ENCODE measurements around the gene STARD8. TPM values are rescaled to one million over a fixed set of nuclear protein-coding genes. Genes with fewer than 3 reads are reported as not detected.

The STARD8 gene
- total RNA-seq, 4 donors from 2014 or later = 14.0 to 25.4 (median 14.9) TPM

DNA sequence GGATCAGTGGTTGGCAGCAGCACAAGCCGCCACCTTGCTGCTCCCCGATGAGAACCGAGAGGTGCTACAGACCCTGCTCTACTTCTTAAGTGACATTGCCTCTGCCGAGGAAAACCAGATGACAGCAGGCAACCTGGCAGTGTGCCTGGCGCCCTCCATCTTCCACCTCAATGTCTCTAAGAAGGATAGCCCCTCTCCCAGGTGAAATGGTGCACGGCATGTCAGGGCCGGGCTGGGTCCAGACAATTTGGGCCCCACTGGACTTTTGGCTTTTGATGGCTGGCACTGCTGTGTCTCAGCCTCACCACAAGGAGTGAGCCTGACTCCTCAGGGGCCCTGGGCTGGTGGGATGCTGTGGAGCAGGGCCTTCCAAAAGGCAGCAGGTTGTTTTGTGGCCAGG, 74.1 kb downstream of the STARD8 start:
- TF ChIP-seq, protein P1, sequence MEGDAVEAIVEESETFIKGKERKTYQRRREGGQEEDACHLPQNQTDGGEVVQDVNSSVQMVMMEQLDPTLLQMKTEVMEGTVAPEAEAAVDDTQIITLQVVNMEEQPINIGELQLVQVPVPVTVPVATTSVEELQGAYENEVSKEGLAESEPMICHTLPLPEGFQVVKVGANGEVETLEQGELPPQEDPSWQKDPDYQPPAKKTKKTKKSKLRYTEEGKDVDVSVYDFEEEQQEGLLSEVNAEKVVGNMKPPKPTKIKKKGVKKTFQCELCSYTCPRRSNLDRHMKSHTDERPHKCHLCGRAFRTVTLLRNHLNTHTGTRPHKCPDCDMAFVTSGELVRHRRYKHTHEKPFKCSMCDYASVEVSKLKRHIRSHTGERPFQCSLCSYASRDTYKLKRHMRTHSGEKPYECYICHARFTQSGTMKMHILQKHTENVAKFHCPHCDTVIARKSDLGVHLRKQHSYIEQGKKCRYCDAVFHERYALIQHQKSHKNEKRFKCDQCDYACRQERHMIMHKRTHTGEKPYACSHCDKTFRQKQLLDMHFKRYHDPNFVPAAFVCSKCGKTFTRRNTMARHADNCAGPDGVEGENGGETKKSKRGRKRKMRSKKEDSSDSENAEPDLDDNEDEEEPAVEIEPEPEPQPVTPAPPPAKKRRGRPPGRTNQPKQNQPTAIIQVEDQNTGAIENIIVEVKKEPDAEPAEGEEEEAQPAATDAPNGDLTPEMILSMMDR (IDR thresholded peaks at IDR 0.05; ENCODE audit: low read depth) = no peak

DNA sequence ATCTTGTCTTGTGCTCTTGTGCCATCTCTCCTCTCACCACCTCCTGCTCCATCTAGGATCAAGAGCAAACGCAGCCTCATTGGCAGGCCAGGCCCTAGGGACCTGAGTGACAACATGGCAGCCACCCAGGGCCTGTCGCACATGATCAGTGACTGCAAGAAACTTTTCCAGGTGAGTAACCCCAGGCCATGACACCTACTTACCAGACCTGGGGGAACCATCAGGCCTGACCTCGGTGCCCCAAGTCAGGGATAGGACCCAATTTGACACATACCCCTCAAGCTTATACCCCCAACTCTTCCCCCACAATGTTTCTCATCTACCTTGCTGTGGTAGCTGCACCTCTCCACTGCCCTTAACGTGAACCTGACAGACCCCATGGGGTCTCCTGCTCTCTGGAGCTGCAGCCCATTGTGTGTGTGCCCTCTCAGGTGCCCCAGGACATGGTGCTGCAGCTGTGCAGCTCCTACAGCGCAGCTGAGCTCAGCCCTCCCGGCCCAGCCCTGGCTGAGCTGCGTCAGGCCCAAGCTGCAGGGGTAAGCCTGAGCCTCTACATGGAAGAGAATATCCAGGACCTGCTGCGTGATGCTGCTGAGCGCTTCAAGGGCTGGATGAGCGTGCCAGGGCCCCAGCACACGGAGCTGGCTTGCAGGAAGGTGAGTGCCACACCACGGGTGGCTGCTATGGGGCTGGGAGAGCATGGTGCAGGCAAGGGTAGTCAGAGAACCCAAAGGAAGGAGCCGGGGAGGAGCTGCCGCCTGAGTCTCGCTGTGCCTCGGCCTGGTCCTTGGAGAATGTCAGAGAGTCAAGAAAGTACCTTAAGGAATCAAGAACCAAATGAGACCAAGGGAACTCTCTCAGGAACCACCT, 74.8 kb downstream of the STARD8 start:
- TF ChIP-seq, protein P1 (IDR thresholded peaks at IDR 0.05; ENCODE audit: low read depth) = no peak

DNA sequence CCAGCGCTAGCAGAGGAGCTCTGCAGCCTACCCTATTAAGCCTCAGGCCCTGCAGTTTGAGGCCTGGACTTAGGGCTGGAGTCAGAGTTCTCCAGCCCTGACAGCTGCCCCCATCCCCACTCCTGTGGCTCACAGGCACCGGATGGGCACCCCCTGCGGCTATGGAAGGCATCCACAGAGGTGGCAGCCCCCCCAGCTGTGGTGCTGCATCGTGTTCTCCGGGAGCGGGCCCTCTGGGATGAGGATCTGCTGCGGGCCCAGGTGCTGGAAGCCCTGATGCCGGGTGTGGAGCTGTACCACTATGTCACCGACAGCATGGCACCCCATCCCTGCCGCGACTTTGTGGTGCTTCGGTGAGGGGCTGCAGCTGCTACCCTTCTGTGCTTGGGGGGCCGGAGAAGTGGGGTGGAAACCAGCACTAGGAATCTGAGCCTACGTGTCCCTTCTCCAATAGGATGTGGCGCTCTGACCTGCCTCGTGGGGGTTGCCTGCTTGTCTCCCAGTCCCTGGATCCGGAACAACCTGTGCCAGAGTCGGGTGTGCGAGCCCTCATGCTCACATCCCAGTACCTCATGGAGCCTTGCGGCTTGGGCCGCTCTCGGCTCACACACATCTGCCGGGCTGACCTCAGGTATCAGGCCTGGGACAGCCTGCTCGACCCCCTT, 76.2 kb downstream of the STARD8 start:
- TF ChIP-seq, protein P1 (IDR thresholded peaks at IDR 0.05; ENCODE audit: low read depth) = no peak

DNA sequence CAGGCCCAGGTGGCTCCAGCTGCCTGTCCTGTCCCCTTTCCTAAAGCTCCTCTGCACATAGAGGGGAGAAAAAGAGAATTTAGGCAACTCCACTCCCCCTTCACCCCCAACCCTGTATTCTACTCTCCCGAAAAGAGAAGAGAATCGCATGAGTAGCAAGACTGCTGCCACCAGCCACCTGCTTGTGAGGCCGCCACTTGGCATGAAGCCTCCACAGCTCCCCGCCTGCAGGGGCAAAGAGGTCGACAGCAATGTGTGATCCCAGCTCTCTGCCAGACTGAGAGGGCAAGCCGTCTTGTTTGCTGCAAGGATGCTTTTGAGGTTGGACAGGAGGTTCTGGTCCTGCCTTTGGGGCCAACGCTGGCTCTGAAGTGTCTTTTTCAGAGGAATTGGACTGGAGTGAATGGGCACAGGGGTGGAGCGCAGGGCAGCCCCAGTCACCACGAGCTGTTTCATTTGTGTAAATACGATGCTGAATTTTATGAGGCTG, 77.1 kb downstream of the STARD8 start:
- TF ChIP-seq, protein P1 (IDR thresholded peaks at IDR 0.05; ENCODE audit: low read depth) = no peak

DNA sequence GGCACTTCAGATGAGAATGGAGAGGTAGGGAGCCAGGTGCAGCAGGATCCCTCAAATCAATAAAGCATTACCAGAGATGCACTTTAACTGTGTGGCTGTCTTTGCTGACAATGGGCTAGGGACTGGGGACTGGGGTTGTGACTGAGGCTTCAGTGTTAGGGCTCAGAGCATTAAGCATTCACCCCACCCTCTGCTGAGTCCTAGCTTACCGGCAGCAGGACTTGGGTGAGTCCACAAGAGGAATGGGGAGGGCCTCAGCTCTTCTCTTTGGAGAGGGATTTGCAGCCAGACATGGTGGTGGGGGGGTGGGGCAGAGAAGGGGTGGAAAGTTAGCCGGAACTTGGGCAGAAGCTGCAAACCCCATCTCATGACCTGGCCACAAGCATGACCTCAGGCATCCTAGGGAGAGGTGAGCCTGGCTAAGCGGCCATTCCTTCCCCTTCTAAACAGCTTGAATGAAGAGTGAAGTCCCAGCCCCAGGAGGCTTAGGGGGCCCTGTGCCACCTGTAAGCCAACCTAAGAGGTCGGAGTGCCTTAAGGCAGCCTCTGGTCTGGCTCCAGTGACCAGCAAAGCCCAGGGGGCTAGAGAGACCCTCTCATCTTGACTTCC, 78.4 kb downstream of the STARD8 start:
- TF ChIP-seq, protein P1 (IDR thresholded peaks at IDR 0.05; ENCODE audit: low read depth) = no peak

DNA sequence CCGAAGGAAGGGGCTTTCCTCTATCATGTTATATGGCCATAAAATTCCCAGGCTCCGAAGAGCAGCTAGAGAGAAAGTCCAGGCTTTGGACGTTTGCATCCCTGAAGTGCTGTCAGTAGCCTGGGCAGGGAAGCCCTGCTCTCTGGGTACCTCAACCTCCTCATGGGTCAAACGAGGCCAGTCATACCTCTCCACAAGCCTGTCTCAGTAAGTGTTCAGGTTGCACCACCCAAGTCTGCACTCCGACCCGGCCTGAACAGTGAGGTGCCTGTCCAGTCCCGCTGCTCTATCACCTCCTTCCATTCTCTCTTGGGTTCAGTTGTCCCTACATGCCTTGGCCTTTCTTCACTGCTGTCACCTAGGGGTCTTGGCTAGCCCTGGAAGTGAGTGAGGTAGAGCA, 78.9 kb downstream of the STARD8 start:
- TF ChIP-seq, protein P1 (IDR thresholded peaks at IDR 0.05; ENCODE audit: low read depth) = no peak

DNA sequence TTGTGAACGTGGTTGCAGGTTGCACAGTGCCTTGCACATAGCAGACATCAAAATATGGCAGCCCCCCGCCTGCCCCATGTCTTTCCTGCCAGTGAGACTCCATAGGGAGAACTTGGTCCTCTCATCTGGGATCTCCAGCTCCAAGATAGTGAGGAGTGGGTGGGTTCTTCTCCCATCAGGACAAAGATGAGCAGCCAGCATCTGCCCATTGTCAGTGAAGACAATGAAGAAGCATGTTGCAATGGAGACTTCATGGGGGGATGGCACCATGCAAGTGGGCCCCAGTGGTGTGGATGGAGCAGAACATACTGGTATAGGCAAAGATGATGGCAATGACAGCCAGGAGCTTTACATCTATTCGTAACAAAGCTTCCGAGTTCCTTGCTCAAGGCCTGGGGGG, 80.2 kb downstream of the STARD8 start:
- TF ChIP-seq, protein P1 (IDR thresholded peaks at IDR 0.05; ENCODE audit: low read depth) = no peak

All from subcutaneous adipose tissue (tissue), 4 donors.